ENCODE results near the gene DDAH2. TPM values are rescaled to one million over a fixed set of nuclear protein-coding genes. Genes with fewer than 3 reads are reported as not detected.

Gene DDAH2
- total RNA-seq, 4 donors from 2014 or later = 65.7 to 124 (median 106) TPM

- H3K4me3 ChIP-seq (ENCODE audit: low read depth, poor library complexity, severe bottlenecking) = no peak overlapping the region
- WGBS, 2 donors = 76 to 84% methylated on average over 4 of the region's 4 CpGs
- intact Hi-C loops (cut with DNase I; ENCODE audit: low total_unique reads) = no loop called here
- no peak for DNase-seq (ENCODE audit: low spot score in 2 of 2)
- TF ChIP-seq POLR2A (IDR thresholded peaks at IDR 0.05) (no peak), CTCF (IDR thresholded peaks at IDR 0.05) (no peak)
Observed at GRCh38 chr6:31733734-31734133, 4.6 kb upstream of the DDAH2 start.

GRCh38 chr6:31732029-31732428 is 2.9 kb upstream of the DDAH2 start:
- intact Hi-C loops (cut with DNase I; ENCODE audit: low total_unique reads) = no loop called here
- 59 to 62% methylated on average over 3 of the region's 3 CpGs for WGBS, 2 donors

GRCh38 chr6:31730631-31731086 is 1.6 kb upstream of the DDAH2 start:
- TF ChIP-seq CTCF (IDR thresholded peaks at IDR 0.05) (no peak), POLR2A (IDR thresholded peaks at IDR 0.05) (no peak)
- intact Hi-C loops (cut with DNase I; ENCODE audit: low total_unique reads) = no loop called here
- WGBS, 2 donors = 58 to 66% methylated on average over 11 of the region's 11 CpGs
- H3K4me3 ChIP-seq (ENCODE audit: low read depth, poor library complexity, severe bottlenecking) = no peak overlapping the region
- DNase-seq (ENCODE audit: low spot score in 2 of 2) = no peak

More at GRCh38 chr6:31732029-31732428, 2.9 kb upstream of the DDAH2 start:
- no peak overlapping the region for H3K4me3 ChIP-seq (ENCODE audit: low read depth, poor library complexity, severe bottlenecking)
- TF ChIP-seq CTCF (IDR thresholded peaks at IDR 0.05) = no peak
- TF ChIP-seq POLR2A (IDR thresholded peaks at IDR 0.05) = no peak
- no peak for DNase-seq (ENCODE audit: low spot score in 2 of 2)

- intact Hi-C loops (cut with DNase I; ENCODE audit: low total_unique reads) = no loop called here
- TF ChIP-seq CTCF (IDR thresholded peaks at IDR 0.05) (no peak), POLR2A (IDR thresholded peaks at IDR 0.05) (no peak)
- WGBS, 2 donors = 3 to 13% methylated on average over 15 to 33 of the region's 46 CpGs
- DNase-seq (ENCODE audit: low spot score in 2 of 2) = peak; percentile 84 to 98
- peak overlapping the region; percentile 93 for H3K4me3 ChIP-seq (ENCODE audit: low read depth, poor library complexity, severe bottlenecking)
Observed at GRCh38 chr6:31729979-31730630, 1.0 kb upstream of the DDAH2 start.

- DNase-seq (ENCODE audit: low spot score in 2 of 2) = peak; percentile 92 to 99
- 0% methylated on average over 22 to 29 of the region's 29 CpGs for WGBS, 2 donors
- intact Hi-C loops (cut with DNase I; ENCODE audit: low total_unique reads) = no loop called here
- TF ChIP-seq POLR2A (IDR thresholded peaks at IDR 0.05) = no peak
- TF ChIP-seq CTCF (IDR thresholded peaks at IDR 0.05) = peak in 1 of 3 donors; percentile 57
- peak overlapping the region; percentile 93 for H3K4me3 ChIP-seq (ENCODE audit: low read depth, poor library complexity, severe bottlenecking)
Observed at GRCh38 chr6:31729515-31729978, 448 bp upstream of the DDAH2 start.
